HG02623 (cell line): ENCODE data around the gene DLD.
"Not testable (repeated sequence)": the region's sequence is repeated elsewhere in the genome, so short reads cannot be mapped to it uniquely, and the experiment has no call there.

Source experiments
- ATAC-seq: cut with Tn5 transposase; IDR thresholded peaks from one replicate; pipeline ENCODE4 v1.9.1; 2021; ENCODE audit warnings: moderate library complexity; ENCODE audit not compliant: unreplicated experiment

Gene DLD

GRCh38 chr7:107944411-107945169, 53.6 kb downstream of the DLD start:
- no peak for ATAC-seq

- ATAC-seq = no peak
Measured at GRCh38 chr7:107945332-107945731, 54.3 kb downstream of the DLD start.

GRCh38 chr7:107946451-107946850, 55.5 kb downstream of the DLD start:
- ATAC-seq = no peak

GRCh38 chr7:107946881-107947280, 55.9 kb downstream of the DLD start:
- no peak for ATAC-seq

GRCh38 chr7:107948645-107949442, 57.9 kb downstream of the DLD start:
- ATAC-seq = no peak

- ATAC-seq = no peak
Measured at GRCh38 chr7:107949443-107949935, 58.5 kb downstream of the DLD start.

- ATAC-seq = no peak
Measured at GRCh38 chr7:107951172-107951787, 60.3 kb downstream of the DLD start.

- no peak for ATAC-seq
Measured at GRCh38 chr7:107951896-107952295, 60.9 kb downstream of the DLD start.

GRCh38 chr7:107953265-107953923, 62.4 kb downstream of the DLD start:
- no peak for ATAC-seq

- no peak for ATAC-seq
Measured at GRCh38 chr7:107953924-107954303, 62.9 kb downstream of the DLD start.

- ATAC-seq = no peak
Measured at GRCh38 chr7:107955394-107955793, 64.4 kb downstream of the DLD start.

GRCh38 chr7:107956950-107957349, 66.0 kb downstream of the DLD start:
- ATAC-seq = not testable (repeated sequence)

- no peak for ATAC-seq
Measured at GRCh38 chr7:107957436-107957835, 66.5 kb downstream of the DLD start.

- ATAC-seq = no peak
Measured at GRCh38 chr7:107958764-107959526, 68.0 kb downstream of the DLD start.

- ATAC-seq = no peak
Measured at GRCh38 chr7:107959527-107959898, 68.5 kb downstream of the DLD start.

GRCh38 chr7:107960272-107960671, 69.3 kb downstream of the DLD start:
- ATAC-seq = no peak

GRCh38 chr7:107961405-107961804, 70.4 kb downstream of the DLD start:
- ATAC-seq = no peak

GRCh38 chr7:107962817-107963216, 71.8 kb downstream of the DLD start:
- no peak for ATAC-seq

GRCh38 chr7:107964510-107964909, 73.5 kb downstream of the DLD start:
- ATAC-seq = no peak

GRCh38 chr7:107966711-107967110, 75.7 kb downstream of the DLD start:
- no peak for ATAC-seq
